Measurements from ENCODE around the gene FLNB. TPM values are rescaled to one million over a fixed set of nuclear protein-coding genes. Genes with fewer than 3 reads are reported as not detected.

FLNB gene
- total and polyA plus RNA-seq, 9 of the 15 experiments (the other 6 are each of a cell fraction or from before 2014, with no cell fraction given): 9.4 to 48.1 (median 25.6) TPM

DNA sequence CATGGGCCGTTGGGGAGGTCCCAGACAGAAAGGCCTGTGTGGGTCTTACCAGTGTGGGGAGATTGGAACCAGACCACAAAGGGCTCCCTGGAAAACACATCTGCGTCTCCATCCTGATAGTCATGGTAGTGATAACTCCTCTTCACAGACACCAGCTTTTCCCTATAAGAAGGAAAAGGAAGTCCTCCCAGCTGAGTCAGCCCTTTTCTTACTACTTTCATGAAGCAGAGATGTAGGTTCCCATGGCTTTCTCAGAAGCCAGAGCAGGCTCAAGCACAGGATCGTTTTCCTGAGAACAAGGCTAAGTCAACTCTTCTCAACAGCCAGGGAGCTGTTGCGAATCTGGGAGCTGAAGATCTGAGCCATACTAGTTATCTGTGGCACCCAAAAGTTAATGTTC, 196.5 kb downstream of the FLNB start:
- no peaks in the 10 kb centered on the region for H3K79me2 ChIP-seq (ENCODE audit: control insufficient read depth, insufficient read depth, low read length)
- no peaks in the 10 kb centered on the region for H3K4me1 ChIP-seq (replicated peaks in 1 of 2; ENCODE audit: control insufficient read depth in 2 of 2, insufficient read depth in 2 of 2, low read length in 2 of 2)
- POLR2A ChIA-PET: no interaction called here
- FAIRE-seq: no peak
- CTCF ChIA-PET (ENCODE audit: low intra/inter-chr PET ratio): no interaction called here
- ATAC-seq: no peak
- H4K20me1 ChIP-seq (replicated peaks; ENCODE audit: control insufficient read depth, insufficient read depth, low read length): no peaks in the 10 kb centered on the region
- no peak overlapping the region for H3K4me3 ChIP-seq
- H3K27me3 ChIP-seq (ENCODE audit: control insufficient read depth in 2 of 2, insufficient read depth in 2 of 2, low read length in 2 of 2): peaks cover 7 to 52% of the 10 kb centered on the region in 2 experiments; a peak in 4 of 5 replicates
- TF ChIP-seq MED1 (CRISPR knock-in tag; IDR thresholded peaks at IDR 0.05; ENCODE audit: borderline replicate concordance) (no peak), ZNF57 (CRISPR knock-in tag; IDR thresholded peaks at IDR 0.05) (no peak), MAFG (tag; conservative IDR thresholded peaks at IDR 0.05) (peak; percentile 32; the same call in 1 of the 2 replicates), ZNF316 (IDR thresholded peaks at IDR 0.05) (peak; percentile 51), C11orf30 (IDR thresholded peaks at IDR 0.05; ENCODE audit: low read depth) (peak; percentile 55)
- in situ Hi-C loops (cut with MboI) (no loop called here), intact Hi-C loops (cut with micrococcal nuclease) (no loop called here)
- H3K4me2 ChIP-seq (ENCODE audit: insufficient read depth, low read length): no peak overlapping the region
- H3K36me3 ChIP-seq (ENCODE audit: control insufficient read depth, insufficient read depth, low read length): no peaks in the 10 kb centered on the region
- H3K9me1 ChIP-seq (ENCODE audit: control insufficient read depth, insufficient read depth, low read length): no peaks in the 10 kb centered on the region
- no peak overlapping the region for H2AFZ ChIP-seq (ENCODE audit: low read depth, low read length)
- no peaks in the 10 kb centered on the region for H3K9me3 ChIP-seq (replicated peaks; ENCODE audit: control insufficient read depth, insufficient read depth, low read depth, low read length)
- H3K27ac ChIP-seq (ENCODE audit: extremely low read depth, low read depth, low read length): no peak overlapping the region
- WGBS (ENCODE audit: insufficient coverage, low coverage, missing lambda C conversion rate): 10% methylated on average over 3 of the region's 4 CpGs
- BruUV-seq (replicated peaks): no TSS peak
- no peak for DNase-seq (ENCODE audit: extremely low read depth in 1 of 4, low spot score in 3 of 4)
- H3K9ac ChIP-seq (ENCODE audit: insufficient read depth in 1 of 2, low read depth in 2 of 2, low read length in 2 of 2): no peak overlapping the region

DNA sequence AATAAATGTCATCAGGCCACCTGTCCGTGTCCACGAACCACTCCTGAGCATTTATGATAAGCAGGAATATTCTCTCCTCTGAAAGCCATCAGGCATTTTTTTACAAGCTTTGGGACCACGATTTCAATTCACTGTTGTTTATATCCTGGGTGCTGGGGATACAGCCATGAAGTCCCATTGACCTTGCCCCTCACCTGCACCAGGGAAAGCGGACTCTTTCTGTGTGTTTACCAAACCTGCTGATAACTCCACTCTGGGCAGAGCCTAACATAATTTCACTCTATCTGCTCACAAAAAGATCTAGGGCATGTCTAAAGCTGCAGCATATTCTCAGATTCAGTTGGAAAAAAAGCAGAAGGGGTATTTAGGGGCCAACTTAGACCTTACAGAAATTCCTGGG, 197.8 kb downstream of the FLNB start:
- intact Hi-C loops (cut with micrococcal nuclease) (no loop called here), in situ Hi-C loops (cut with MboI) (no loop called here)
- 13% methylated on average over 2 of the region's 4 CpGs for WGBS (ENCODE audit: insufficient coverage, low coverage, missing lambda C conversion rate)
- Histone ChIP-seq H4K20me1 (replicated peaks; ENCODE audit: control insufficient read depth, insufficient read depth, low read length) (no peaks in the 10 kb centered on the region), H2AFZ (ENCODE audit: low read depth, low read length) (no peak overlapping the region), H3K9ac (ENCODE audit: insufficient read depth in 1 of 2, low read depth in 2 of 2, low read length in 2 of 2) (no peak overlapping the region), H3K4me3 (no peak overlapping the region), H3K79me2 (ENCODE audit: control insufficient read depth, insufficient read depth, low read length) (no peaks in the 10 kb centered on the region), H3K36me3 (ENCODE audit: control insufficient read depth, insufficient read depth, low read length) (no peaks in the 10 kb centered on the region), H3K4me1 (replicated peaks in 1 of 2; ENCODE audit: control insufficient read depth in 2 of 2, insufficient read depth in 2 of 2, low read length in 2 of 2) (no peaks in the 10 kb centered on the region), H3K27ac (ENCODE audit: extremely low read depth, low read depth, low read length) (no peak overlapping the region), H3K4me2 (ENCODE audit: insufficient read depth, low read length) (no peak overlapping the region), H3K9me1 (ENCODE audit: control insufficient read depth, insufficient read depth, low read length) (no peaks in the 10 kb centered on the region), H3K27me3 (ENCODE audit: control insufficient read depth in 2 of 2, insufficient read depth in 2 of 2, low read length in 2 of 2) (peaks cover 9 to 46% of the 10 kb centered on the region in 2 experiments; a peak in 4 of 5 replicates), H3K9me3 (replicated peaks; ENCODE audit: control insufficient read depth, insufficient read depth, low read depth, low read length) (no peaks in the 10 kb centered on the region)
- no peak for DNase-seq (ENCODE audit: extremely low read depth in 1 of 4, low spot score in 3 of 4)
- ChIA-PET POLR2A (no interaction called here), CTCF (ENCODE audit: low intra/inter-chr PET ratio) (no interaction called here)
- TF ChIP-seq THRAP3 (IDR thresholded peaks at IDR 0.05; ENCODE audit: borderline replicate concordance): no peak
- TF ChIP-seq, protein P1, sequence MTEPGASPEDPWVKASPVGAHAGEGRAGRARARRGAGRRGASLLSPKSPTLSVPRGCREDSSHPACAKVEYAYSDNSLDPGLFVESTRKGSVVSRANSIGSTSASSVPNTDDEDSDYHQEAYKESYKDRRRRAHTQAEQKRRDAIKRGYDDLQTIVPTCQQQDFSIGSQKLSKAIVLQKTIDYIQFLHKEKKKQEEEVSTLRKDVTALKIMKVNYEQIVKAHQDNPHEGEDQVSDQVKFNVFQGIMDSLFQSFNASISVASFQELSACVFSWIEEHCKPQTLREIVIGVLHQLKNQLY (CRISPR knock-in tag; conservative IDR thresholded peaks at IDR 0.05): no peak
- no peak for TF ChIP-seq TAF15 (IDR thresholded peaks at IDR 0.05; ENCODE audit: low read depth, low read length)
- no peak for TF ChIP-seq ZNF778 (CRISPR knock-in tag; IDR thresholded peaks at IDR 0.05)
- ATAC-seq: no peak
- no TSS peak for BruUV-seq (replicated peaks)
- no peak for FAIRE-seq

All from K562 (cell line).